NCI-H146 (cell line): ENCODE results near the gene DLGAP1.

Experiments
- DNase-seq: peaks from one replicate; lab custom pipeline; 2025; lab: John Stamatoyannopoulos, UW

Gene DLGAP1

DNA sequence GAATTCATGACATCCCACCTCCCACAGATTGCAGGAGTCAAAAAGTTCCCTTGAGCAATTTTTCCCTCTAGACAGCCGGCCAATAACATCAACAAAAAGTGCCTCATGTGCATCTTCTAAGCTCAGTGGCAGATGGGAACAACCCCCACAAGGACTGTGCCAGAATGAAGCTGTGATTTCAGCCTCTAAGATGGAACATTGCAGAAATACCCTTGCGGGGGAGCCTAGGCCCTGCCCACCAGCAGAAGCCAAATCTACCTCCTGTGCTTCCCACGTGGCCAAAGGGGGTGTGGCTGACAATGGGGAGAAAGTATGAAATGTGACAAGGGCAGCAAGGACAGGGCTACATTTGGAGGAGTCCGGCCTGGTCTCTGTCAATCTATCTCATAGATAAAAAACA is 522.8 kb downstream of the DLGAP1 start:
- DNase-seq, result no peak

DNA sequence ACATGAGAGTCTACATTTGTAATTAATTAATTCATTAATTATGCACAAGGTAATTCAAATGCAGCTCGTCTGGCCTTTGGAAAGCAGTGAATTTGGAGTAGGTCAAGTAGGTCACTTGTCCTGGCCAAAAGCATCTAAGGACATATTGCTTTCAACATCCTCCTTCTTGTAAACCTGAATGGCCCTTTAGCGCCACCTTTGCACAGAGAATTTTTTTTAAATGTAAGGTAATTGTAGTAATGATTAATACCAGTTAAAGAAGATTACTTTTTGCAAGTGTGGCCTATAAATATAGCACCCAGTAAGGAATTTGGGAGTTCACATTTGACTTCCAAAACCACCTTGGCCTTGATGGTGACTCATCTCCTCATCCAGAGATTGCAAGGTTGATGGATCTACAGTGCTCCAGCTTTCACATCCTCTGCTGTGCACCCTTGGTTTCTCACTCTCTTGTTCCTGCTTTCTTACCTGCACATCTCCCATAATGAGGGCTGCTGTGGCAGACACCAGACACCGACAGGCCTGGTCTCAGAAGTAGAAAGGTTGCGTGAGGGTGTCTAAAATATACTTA is 523.5 kb downstream of the DLGAP1 start:
- no peak for DNase-seq

DNA sequence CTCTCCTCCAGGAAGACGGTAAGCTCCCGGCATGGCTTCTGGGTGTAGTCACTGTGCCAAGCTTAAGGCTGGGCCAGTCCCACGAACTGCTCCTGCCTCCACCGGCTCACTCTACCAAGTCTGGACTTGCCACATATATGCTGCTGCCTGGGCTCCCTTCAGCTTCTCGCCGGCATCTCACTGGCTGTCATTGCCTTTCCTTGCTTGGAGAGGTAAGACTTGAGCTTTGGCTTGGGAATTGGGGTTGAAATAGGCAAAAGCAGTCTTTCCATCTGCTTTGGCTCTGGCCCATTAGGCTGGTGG is 524.1 kb downstream of the DLGAP1 start:
- DNase-seq, result no peak

DNA sequence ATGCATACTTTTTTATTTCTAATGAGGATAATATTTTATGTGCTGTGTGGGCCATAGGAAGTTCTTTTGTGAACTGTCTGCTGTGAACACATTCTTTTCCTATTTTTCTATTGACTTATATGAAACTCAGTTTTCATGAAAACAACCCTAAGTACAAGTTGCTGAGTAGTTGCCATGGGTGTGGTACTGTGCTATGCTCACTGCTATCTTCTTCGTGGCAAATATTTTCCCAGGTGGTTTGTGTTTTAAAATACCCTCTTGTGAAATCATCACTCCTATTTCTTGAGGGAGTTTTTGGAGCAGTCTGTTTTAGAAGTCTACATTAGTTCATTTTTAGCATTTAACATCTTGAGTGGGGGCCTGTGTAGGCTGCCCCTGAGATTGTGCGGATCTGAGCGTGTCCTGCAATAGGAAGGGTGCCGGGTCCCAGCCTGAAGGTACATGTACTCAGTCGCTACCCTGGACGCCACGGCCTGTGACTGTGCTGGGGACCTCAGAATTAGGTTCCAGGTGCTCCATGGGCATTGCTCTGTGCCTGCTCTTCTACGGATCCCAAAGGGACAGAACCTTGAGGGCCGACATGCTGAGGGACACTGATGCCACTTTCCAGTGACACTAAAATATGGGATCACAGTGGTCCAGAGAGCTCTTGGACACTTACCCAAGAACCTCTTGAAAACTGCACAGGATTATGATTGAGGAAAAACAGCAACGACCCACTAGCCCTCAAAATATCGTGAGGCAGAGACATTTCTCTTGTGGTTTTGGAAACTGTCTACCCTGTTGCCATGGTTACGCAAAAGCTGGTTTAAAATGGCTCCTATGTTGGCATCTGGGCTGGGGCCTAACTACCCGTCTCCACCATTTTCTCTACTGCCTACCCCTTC is 524.7 kb downstream of the DLGAP1 start:
- no peak for DNase-seq

DNA sequence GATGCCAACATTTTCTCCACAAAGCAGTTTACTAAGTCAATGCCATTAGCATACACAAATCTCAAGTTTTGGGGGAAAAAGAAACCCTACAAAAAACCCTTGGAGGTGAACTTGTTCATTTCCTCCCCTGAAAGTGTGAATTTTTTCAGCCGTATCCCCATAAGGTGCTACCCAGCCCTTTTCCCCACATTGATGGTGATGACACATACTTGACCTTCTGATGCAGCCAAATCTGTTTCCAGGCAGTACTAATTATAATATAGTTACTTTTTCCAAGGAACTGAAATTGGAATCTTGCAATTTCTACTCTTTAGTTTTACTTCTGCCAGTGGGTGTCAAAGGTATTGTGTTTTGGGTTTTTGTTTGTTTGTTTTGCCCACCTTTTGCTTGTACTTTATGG is 530.7 kb downstream of the DLGAP1 start:
- no peak for DNase-seq

DNA sequence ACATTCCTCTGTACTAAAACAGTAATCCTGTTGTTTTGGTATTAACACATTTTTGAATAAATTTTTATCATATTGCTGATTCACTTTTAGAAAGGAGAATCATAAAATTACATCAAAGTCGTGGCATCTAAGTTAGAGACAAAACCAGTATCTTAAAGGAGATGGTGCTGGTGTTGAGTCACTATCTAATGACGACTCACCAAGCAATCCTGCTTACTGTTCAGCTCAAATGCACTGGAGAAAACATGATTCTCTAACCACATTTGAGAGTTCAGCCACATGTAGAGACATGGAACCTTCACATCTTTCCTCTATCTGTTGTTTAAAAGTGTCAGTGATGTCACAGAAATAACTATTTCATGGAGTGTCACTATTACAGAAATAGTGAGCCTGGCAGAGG is 531.4 kb downstream of the DLGAP1 start:
- no peak for DNase-seq

DNA sequence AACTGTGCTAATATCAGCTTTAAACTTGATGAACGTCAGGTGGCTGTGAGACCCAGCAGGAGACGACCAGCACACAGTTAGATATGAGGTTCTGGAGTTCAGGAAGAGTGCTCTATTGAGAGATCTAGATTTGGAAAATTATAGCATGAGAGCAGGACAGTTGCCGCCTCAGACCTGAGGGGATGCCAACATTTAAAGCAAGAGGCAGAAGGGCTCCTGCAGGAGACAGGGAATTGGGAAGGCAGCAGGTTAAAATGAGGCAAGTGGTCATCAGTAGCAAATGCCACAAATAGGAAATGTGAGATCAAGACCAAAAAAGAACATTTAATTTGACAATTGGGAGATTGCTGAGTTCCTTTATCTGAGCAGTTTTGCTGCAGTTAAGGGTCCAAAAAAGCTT is 533.3 kb downstream of the DLGAP1 start:
- no peak for DNase-seq

DNA sequence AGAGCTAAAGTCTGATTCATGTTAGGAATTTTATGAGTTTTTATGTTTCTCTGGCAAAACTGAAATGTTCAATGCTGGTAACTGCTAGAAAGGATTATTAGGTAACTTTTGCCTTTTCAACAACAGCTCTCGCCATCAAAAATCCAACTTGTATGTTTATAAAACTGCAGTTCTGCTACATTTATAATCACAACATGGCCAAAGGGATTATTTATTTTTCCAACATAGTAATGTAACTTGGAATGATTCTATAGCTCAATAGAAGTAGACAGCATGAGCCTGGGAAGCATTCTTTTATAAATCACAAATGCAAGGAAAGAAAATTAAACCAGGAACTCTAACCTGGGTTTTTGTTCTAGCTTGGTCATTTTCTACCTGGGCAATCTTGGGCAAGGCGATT is 534.3 kb downstream of the DLGAP1 start:
- DNase-seq, result no peak

DNA sequence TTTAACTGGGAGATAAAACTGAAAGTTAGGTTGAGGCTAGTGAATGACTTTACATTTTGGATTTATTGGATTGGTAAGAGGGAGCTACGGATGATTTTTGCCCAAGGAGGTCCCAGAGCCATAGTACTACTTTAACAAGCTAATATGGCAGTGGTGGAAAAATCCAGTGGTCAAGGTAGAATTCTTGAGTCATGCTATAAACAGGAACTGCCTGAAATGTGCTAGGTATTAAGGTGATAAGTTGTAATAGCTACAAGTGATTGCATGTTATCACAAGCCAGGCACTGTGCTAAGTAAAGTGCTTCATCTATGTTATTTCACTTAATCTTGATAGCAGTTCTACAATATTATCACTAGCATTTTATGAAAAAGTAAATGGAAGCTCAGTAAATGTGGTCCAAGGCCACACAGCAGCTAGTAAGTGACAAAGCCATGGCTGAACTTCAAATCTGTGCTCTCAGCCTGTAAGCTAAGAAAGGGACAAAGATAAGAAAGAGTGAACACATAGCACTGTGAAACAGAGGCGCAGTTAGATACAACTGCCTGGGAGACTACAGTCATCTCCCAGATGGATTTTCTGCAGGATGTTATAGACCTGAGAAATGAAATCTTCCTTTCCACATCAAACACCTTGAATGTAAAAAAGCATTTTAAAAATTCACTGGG is 535.6 kb downstream of the DLGAP1 start:
- no peak for DNase-seq

DNA sequence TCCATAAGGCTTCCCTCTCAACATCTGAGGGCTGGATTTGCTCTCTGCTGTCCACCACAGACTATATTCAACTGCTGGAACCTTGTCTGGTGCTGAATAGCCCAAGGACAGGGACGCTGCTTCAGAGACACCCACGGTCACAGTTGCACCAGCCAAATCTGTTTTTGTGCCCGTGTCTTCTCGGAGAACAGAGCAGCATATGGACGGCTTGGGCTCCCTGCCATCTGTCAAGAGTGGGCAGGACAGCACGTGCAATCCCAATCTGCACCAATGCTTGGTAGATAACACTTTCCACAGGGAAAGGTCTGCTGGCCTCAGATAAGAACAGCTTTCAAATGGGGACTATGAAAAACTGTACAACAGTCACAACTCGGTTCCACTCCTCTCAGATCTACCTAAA is 539.0 kb downstream of the DLGAP1 start:
- DNase-seq, result no peak

DNA sequence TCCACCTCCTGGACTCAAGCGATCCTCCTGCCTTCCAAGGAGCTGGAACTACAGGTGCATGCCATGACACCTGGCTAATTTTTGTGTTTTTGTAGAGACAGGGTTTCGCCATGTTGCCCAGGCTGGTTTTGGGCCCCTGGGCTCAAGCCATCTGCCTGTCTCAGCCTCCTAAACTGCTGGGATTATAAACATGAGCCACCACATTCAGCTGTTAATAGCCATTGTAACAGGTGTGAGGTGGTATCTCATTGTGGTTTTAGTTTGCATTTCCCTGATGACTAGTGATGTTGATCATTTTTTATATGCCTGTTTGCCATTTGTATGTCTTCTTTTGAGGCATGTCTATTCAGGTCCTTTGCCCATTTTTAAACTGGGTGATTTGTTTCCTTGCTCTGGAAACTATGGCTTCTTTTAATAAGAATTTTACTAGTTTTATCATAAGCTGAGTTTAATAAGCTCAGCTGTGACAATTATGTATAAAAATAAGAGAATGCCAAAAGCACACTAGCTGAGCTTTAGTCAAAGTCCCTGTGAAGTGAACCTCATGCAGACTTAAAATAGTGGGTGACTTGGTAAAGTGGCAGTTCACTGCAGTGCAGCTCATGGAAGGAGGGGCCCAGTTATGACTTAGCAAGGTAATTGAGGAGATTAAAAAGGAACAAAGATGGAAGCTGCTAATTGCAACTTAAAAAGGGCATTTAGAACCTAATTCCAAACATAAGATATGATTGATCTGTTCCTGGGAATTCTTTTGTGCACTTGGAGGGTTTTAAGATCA is 540.1 kb downstream of the DLGAP1 start:
- DNase-seq, result peak; percentile 89

DNA sequence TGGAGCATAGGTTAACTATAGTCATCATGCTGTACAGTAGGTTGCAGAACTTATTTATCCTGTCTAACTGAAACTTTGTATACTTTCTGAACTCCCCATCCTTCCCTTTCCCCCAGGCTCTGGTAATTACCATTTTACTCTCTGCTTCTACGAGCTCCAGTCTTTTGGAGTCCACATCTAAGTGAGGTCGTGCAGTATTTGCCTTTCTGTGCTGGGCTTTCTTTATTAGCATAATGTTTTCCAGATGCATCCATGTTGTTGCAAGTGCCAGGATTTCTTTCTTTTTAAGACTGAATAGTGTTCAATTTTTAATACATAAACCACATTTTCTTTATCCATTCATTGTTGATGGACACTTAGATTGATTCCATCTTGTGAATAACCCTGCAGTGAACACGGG is 541.0 kb downstream of the DLGAP1 start:
- DNase-seq, result peak; percentile 45

DNA sequence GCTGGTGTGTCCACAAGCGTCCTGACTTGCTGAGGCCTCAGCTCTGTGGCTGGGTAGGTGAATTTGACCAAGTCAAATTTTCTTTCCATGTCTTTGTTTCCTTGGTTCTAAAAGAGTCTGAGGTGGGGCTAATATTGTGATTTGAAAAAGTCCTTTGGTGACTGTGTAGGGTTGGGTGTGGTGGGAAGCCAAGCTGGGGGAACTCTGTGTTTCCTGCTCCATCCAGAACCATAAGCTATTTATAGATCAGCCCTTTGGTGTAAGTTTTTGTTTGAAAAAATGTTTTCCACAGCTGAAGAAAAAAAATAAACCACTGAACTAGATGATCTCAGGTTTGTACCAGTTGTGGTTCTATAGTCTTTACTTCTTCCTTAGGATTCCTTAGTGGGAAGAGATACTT is 542.4 kb downstream of the DLGAP1 start:
- DNase-seq, result no peak

DNA sequence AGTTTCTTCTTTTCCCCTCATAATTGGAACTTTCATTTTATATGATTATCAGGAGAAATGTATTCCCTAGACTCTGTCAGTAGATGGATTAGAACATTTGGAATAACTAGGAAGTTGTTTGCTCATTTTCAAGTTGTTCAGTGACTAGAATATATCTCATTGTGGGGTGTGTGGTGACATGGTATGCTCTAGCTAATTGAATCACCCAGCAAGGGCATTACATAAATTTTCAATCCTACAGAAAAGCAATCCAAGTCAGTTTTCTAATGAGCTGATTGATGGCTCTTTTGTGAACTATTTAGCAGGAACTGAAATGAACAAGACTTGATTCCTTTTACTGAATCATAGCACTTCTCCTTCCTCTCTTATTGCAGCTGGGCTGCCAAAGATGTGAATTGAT is 543.7 kb downstream of the DLGAP1 start:
- DNase-seq, result no peak

DNA sequence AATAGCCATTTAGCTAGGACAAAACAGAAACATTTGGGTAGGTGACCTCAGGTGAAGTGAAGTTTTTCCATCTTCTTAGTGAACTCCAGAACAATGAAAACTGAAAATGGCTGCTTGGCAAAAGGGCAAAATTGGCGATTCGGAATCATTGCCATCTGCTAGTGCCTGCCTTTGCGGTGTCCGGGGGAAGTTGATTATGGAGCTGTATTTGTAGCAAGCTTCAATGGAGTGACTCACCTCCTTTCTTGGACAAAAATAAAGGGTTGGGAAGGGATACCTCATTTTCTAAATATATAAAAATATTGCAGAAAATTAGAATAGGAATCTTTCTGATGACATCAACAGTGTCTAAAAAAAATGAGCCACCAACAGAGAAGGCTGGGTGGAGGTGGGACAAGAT is 544.6 kb downstream of the DLGAP1 start:
- DNase-seq, result no peak

DNA sequence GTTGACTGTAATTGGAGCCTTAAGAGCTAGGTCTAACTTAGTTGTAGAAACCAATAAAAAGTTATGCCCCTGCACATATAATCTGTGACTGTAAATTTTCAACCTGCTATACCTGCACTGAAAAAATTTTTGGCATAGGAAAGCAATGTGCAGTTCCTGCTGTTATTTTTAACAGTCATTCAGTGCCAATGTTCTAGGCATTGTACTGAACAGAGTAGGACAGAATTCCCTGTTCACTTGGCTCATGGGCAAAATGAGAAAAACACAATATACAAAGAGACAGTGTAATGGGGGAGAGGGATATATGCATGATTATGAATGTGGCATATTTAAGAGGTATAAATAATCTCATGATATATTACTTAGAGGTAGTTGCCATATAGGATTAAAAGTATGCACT is 547.2 kb downstream of the DLGAP1 start:
- no peak for DNase-seq

DNA sequence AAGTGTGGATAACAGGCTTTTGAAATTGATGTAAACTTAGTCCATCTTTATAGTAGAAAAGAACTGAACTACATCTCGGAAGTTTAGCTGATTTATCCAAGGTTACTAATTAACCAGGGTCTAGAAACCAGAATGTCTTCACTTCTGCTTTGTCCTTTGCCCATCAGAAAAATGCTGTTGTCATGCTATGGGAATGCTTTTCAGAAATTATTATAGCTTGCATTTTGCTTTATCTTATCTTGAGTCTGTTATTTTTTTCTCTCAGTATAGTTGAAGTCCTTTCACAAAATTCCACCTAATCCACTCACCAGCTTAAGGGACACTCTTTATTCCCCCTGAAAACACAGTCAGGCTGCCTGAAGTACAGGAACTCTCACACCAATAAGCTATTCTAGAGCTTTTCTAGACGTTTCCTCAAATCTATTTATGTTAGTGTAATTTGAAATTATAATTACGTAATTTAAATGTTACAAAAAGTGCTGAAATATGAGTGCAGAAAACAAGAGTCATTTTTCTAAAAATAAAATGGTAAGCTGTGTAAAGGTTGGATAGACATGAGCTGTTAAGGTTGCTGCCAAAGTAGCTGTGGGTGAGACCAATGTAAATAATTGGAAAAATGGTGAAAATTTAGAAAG is 548.9 kb downstream of the DLGAP1 start:
- no peak for DNase-seq

DNA sequence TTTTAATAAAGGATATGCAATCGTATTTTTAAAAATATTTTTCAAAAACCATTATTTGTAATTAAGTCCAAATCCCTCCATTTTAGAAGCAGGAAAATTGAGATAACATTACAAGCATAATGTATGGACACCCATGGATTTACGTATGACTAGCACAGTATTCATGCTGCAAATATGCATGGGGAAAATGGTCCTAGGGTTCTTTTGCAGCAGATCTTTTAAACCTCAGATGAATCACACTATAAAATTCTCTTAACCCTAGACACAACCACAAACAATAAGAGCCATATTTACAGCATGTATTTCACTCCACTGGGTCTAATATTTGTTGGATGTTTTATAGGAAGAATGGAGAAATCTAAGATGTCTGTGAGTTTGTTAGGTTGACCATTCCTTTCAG is 551.8 kb downstream of the DLGAP1 start:
- no peak for DNase-seq

DNA sequence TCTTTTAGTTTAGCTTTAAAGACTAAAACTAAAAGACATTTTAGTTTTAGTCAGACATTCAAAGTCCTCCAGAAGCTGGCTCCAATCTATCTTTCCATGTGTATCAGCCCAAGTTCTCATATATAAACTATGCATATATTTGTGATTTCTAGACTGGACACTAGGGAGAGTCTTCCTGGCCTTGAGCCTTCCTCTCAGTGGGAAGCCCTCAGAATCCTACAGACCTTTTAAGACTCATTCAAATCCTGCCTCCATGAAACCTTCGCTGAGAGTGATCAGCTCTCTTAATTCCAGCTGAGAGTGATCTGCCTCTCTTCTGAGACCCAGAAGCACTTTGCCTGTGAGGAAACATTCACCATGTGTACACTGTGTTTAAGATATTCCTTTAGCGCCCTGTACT is 552.4 kb downstream of the DLGAP1 start:
- no peak for DNase-seq

DNA sequence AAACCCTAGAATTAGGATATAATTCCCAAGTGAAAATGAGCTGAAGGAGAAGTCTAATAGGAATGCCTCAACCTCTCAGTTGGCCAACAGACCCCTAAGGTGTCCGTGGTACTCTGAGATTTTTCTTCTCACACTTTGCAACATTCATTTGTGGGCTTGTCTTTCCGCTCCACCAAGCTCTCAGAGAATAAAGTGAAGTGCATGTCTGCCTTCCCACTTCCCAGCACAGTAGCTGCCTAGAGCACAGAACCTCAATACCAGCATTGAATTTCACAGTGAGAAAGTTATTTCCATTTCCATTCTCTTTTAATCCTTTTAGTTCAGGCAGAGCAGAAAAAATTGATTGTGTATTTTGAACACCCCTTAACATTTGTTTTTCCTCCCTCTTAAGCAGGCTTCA is 553.3 kb downstream of the DLGAP1 start:
- no peak for DNase-seq

DNA sequence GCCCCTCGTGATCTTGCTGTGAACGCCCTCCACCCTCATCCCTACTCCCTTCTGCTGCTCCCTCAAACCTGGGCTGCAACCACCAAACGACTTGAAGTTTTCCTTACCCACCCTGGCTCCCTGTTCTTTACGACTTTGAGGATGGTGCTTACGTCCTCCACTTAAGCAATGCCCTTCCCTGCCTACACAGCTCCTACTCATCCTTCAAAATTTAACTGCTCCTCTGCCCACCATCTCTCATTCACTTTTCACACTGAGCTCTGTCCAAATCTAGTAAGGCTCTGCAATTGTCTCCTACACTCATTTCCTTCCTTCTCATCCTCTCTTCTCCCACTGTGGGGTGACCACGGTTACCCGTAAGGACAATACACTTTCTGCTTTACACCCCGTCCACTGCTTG is 554.1 kb downstream of the DLGAP1 start:
- no peak for DNase-seq

DNA sequence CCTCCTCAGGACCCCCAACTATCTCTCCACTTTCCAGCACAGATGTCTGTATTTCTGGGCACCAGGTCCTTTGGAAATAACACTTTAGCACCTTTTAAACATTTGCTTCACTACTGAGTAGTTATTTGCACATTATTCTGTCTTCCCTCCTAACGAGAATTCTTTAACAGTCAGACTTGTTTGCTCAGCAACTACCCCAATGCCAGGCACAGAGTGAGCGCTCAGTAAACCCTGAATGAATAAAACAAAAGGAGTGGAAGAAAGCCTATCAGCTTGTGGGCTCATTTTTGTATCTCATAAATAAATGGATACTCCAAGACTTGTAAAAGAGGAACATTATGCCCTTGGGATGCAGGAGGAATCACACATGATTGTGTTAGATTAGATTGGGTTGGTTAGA is 554.8 kb downstream of the DLGAP1 start:
- DNase-seq, result no peak
